B cell (primary cell): ENCODE results near the gene S1PR1.
"Not testable (repeated sequence)": the region's sequence is repeated elsewhere in the genome, so short reads cannot be mapped to it uniquely, and the experiment has no call there.

ENCODE experiments used
- EZH2 ChIP-seq: IDR thresholded peaks from 2 replicates; pipeline ENCODE4 v1.6.1; 2012; ENCODE audit warnings: borderline replicate concordance, low read depth, mild to moderate bottlenecking, moderate library complexity, low read length; ENCODE audit not compliant: insufficient read depth, poor library complexity, severe bottlenecking
- TF ChIP-seq, protein P1 (sequence below): fragments of 200-600 bp; IDR thresholded peaks from one replicate; pipeline ENCODE4 v1.8.0; 2022; ENCODE audit warnings: antibody characterized with exemption, mild to moderate bottlenecking

DNA sequence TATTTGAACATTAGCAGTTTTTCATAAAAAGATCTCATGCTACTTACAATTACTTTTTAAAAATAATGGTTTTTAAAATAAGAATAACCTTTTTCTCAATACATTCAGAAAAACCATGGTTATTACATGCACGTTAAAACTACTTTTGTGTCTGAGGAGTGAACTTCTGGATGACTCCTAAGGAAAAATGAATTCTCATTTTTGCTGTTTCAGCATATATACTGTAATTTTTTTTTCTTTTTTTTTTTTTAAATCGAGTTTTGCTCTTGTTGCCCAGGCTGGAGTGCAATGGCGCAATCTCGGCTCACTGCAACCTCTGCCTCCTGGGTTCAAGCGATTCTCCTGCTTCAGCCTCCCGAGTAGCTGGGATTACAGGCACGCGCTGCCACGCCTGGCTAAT, 29.5 kb upstream of the S1PR1 start:
- not testable (repeated sequence) for TF ChIP-seq EZH2
- TF ChIP-seq, protein P1, sequence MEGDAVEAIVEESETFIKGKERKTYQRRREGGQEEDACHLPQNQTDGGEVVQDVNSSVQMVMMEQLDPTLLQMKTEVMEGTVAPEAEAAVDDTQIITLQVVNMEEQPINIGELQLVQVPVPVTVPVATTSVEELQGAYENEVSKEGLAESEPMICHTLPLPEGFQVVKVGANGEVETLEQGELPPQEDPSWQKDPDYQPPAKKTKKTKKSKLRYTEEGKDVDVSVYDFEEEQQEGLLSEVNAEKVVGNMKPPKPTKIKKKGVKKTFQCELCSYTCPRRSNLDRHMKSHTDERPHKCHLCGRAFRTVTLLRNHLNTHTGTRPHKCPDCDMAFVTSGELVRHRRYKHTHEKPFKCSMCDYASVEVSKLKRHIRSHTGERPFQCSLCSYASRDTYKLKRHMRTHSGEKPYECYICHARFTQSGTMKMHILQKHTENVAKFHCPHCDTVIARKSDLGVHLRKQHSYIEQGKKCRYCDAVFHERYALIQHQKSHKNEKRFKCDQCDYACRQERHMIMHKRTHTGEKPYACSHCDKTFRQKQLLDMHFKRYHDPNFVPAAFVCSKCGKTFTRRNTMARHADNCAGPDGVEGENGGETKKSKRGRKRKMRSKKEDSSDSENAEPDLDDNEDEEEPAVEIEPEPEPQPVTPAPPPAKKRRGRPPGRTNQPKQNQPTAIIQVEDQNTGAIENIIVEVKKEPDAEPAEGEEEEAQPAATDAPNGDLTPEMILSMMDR, result not testable (repeated sequence)
